GM10847 (cell line): ENCODE results near the gene CAMK4.
A peak's percentile ranks its signal among the peaks of the same experiment; 100 is the strongest.

Experiments used
- POLR2A ChIP-seq: IDR thresholded peaks from 2 replicates; pipeline ENCODE4 v1.6.1; 2011; ENCODE audit not compliant: insufficient read length; ENCODE audit errors: extremely low read depth

The CAMK4 gene

GRCh38 chr5:111495159-111495558 lies 271.0 kb downstream of the CAMK4 start:
- no peak for TF ChIP-seq POLR2A

- TF ChIP-seq POLR2A: no peak
Measured at GRCh38 chr5:111498346-111498745, 274.2 kb downstream of the CAMK4 start.

- no peak for TF ChIP-seq POLR2A
Measured at GRCh38 chr5:111502956-111503355, 278.8 kb downstream of the CAMK4 start.

DNA sequence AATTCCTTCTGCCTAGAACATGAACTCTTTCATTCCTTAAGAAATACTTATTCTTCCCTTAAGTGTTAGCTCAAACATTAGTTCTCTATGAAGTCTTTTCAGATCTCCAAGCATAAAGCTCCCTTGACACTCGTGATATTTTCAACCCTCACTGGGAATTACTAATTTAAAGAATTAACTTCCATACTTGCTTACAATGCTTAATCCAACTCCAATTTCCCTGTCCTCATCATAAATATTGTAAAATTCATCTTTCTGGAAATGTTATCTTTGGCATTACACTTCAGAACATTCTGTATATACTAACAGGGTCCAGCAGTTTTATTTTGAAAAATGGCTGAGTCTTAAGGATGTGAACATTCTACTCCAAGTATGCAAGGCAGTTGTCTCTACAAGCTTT lies 280.9 kb downstream of the CAMK4 start:
- no peak for TF ChIP-seq POLR2A

GRCh38 chr5:111507276-111507675 lies 283.1 kb downstream of the CAMK4 start:
- no peak for TF ChIP-seq POLR2A

DNA sequence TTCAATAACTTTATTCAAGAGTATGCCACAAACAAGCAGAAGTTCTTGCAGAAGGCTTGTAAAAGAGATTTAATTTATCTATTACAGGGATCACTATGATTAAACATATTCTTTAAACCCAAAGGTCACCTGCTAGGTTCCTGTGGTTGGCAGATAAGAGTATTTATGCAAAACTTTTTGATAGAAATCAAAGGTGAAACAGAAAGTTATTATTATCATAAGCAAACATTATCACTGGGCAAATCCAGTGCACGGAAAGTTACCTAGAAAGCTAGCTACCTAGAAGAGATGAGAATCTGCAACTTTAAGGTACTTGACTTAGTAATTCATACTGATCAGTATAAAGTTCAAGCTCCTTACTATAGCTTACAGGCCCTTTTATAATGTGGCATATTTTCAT lies 284.9 kb downstream of the CAMK4 start:
- no peak for TF ChIP-seq POLR2A

DNA sequence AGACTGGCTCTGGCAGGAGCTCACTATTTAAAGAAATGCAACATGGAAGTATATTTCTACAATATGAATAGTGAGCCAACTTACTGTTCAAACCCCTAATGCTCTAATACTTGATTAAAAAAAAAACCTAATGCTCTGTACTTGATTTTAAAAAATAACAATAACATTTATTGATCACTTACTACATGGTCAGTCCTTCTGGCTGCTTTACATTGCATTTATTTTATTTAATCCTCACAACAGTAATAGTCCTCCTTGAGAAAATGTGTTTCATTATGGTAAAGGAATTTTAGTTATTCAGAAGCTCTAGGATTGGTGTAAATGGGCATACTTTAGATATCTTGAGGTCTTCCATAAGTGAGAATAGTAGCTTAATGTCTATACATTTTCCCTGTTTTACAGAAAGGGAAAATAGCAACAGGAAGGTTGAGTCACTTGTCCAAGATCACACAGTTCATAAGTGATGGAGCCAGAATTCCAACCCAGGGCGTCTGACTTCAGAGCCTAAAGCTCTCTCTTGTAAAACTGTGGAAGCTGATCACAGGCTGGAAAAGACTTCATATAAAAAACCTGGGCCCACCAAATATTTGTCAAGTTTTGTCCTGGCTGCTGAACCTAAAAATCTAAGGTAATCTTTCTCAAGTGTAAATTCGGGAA lies 287.1 kb downstream of the CAMK4 start:
- TF ChIP-seq POLR2A: no peak

GRCh38 chr5:111511831-111512374 lies 287.7 kb downstream of the CAMK4 start:
- no peak for TF ChIP-seq POLR2A

DNA sequence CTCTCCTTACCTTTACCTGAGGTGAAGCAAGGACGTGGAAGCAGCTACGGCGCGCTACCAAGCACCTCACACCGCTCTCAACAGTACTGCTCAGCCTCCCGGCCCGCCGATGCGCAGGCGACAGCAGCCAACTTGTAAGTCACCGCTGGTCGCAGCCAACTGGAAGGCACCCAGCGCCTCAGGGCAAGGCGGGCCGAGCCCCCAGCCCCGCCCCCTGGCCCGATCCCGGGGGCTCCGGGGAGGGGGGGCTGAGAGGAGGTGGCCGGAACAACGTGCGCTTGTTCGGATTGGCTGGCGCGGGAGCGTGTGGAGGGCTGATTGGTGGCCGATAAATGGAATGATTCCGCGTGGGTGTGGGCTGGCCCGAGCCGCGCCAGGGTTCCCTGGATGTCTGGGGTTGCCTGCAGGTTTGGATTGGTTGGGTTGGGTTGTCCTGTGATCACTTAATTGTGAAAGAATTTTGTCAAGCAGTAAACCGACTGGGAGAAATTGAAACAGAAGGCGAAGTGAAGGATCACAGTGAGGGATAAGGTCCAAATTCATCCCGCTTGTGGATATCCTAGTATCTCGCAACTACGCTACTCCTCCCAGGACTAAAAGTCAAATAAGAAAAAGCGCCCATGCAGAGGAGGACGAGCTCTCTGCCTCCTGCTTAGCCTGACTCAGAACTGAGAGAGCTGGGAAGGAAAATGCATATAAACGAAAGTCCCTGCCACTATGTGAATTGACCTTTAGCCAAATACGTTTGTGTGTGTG lies 288.4 kb downstream of the CAMK4 start, which contains the start of gene STARD4:
Gene STARD4, minus strand, starts transcription at position 161 of the 756 bp plus-strand sequence. CDS start 5,102 bp downstream, outside the sequence.
- peak; percentile 99 for TF ChIP-seq POLR2A

DNA sequence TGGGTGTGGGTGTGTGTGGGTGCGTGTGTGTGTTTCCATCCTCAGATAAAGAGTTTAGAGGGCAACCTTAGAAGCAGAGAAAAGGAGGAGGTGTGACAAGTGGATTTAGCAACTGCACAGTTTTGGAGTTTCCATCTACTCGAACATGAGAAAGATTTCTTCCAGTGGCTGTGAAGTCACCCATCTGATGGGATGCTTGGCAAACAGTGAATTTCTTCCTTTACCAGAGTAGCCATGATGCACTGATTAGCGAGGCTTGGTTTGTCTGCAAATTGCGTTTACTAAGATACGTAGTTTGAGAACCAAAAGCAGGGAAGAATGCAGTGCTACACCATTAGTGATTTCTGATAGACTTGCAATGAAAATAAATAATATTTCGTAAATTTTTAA lies 288.9 kb downstream of the CAMK4 start:
- no peak for TF ChIP-seq POLR2A

DNA sequence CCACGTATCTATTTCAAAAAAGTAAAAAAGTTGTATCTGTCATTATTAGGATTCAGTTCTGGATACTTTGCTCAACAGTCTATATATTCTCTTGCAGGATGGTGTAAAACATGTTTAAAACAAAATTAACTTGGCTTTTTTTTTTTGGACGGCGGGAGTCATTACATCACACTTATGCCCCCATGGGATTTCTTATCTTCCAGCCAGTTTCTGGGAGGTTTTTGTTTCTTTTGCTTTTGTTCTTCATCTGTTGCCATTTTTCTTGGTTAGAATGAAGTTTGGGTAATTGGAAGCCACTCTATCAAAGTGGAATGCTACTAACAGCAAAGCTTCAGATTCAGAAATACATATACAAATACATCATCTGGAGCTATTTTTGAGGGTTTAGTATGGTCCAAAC lies 289.9 kb downstream of the CAMK4 start:
- no peak for TF ChIP-seq POLR2A

- TF ChIP-seq POLR2A: no peak
Measured at GRCh38 chr5:111517853-111518501, 293.8 kb downstream of the CAMK4 start.

DNA sequence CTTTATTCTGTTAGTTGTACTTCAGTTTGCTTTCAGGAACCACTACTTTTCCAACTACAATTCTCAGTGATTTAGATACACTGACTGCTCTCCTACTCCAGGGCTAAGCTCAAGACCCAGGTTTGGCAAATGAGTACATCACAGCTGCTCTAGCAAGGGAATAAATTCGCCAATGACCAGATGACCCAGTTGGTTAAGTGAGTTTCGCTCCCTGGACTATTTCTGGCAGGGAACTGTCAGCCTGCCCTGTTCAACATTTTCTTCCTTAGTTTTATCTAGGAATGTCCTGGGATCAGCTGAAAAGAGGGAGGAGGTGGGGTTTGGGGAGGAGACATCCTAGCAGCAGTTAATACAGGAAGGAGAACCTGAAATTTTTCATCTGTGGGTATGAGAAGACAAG lies 294.6 kb downstream of the CAMK4 start:
- no peak for TF ChIP-seq POLR2A

DNA sequence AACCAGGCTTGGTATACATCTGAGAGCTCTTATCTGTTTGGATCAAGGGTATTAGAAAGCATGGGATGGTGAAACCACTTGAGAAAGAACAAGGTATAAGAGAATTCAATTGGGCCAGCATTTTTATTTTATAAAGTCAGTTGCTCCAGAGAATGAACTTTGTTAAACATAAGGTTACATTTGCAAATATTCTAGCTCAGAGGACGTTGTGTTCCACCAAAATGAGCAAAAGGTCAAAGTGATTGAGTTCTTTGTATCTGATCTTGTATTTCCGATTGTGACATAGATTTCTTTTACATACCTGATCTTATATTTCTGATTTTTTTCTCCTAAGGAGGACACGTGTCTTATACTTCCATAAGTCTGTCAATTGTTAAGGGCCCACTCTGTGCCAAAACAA lies 296.7 kb downstream of the CAMK4 start:
- no peak for TF ChIP-seq POLR2A

DNA sequence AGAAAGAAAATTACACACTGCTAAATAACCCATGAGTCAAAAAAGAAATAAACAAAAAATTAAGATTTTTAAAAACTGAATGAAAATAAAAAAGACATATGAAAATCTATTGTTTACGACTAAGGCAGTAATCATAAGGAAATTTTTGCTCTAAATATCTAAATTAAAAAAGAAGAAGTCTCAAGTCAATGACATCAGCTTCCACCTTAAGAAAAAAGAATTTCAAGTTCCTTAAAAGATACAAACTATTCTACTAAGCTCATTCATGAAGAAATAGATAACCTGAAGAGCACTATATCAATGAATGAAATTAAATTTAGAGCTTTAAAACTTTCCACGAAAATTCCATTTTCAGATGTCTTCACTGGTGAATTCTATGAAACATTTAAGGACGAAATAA lies 303.9 kb downstream of the CAMK4 start:
- TF ChIP-seq POLR2A: no peak

DNA sequence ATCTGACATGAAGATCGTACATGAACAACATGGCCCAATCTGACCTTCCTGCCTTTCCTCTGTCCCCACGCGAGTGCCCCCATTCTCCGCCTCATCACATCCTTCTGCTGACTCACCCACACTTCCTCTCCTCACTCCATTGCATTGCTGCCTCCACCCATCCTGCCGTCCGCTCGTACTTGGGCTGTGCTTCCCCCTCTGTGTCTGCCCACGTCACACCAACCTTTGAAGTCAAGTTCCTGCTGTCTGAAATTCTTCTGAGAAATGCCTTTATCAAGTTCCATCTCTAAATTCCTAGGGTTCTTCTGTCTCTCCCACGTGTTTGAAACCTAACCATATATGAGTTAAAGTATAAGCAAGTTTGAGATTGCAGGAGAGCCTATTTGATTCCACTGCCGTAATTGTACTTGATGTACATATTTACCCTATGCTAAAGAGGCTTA lies 306.1 kb downstream of the CAMK4 start:
- TF ChIP-seq POLR2A: no peak

DNA sequence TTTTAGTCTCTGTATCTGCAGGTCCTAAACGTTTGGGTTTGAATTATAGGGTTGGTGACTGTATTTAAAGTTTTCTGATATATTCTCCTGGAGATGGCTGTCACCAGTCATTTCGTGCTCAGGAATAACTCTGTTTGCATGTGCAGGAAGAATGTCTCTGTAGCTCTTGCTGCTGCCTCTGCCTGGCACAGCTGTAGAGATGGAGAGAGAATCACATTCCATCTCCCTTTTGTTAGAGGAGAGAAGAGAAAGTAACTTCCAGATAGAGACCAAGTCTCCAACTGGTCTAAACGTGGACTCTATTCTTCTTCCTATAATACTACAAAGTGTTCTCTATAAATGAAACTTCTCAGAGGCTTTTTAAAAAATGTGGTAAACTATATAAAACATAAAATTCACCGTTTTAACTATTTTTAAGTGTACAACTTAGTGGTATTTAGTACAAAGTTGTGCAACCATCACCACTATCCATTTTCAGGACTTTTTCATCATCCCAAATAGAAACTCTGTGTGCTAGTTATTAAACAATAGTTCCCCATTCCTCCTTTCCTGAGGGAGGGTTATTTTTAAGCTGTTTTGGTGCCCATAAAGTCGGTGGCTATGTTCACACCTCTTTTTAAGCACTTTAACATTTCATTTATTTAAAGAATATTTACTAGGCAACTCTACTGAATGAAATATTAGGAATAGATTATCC lies 308.9 kb downstream of the CAMK4 start:
- no peak for TF ChIP-seq POLR2A
